ENCODE data around the gene SCGB1D4.

SCGB1D4 gene

DNA sequence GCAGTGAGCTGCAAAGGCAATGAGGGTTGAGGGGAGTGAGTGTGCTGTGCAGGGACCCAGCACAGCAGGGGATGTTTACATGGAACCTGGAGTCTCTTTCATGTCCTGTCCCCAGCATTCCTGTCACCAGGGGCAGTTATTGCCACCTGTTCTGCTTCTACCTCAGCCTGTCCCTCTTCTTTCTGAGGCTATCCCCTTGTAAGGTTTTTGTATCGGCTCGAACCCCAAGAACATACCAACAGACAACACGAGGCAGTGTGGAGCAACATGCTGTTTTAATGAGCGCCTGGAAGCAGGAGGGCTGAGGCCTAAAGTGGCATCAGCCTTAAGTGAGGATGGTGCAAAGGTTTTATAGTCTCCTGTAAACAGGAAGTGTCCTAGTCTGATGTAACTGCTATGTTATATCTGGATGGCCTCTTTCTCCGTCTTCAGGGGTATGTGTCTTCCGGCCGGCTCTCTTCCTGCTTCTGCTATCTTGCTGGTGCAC is 25.0 kb downstream of the SCGB1D4 start:
- no peak for DNase-seq

DNA sequence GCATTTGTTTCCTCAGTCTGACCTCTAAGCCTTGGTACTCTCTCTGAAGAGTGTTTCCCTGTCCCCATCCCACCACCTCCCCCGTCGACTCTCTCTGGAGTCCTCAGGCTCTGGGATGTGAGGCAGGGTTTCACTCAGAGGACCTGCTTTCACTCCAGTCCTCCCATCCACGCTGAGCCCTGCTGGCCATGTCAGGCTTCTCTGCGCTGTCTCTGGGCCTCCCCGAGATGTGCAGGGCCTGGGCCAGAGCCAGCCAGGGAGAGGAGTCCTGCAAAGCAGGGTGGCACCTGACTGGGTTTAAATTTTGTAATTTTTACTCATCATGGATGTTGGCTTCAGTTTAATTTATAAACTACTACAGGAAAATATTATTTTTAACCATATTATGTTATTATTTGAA is 25.6 kb downstream of the SCGB1D4 start:
- no peak for DNase-seq

DNA sequence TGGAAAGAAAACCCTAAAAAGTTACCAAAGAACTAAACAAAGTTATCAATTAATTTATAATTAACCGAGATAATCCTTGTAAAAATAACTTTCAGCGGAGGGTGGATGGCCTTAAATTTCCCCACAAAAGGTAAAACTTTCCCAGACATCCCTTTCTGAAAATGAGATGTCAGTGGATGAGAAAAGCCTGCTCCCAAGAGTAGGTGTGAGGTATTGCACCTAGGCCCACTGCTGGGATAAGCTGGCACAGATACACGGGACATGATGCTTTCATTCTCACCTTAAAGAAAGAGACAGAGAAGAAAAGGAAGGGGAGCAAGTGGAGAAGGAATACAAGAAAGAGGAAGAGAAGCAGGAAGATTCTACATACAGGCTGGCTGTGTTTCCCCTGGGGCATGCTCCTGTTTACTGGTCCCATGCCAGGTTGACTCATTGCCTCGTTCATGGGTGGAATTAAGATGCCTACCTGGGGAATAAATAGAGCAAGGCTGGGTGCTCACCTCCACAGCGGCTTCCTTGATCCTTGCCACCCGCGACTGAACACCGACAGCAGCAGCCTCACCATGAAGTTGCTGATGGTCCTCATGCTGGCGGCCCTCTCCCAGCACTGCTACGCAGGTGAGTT is 29.1 kb downstream of the SCGB1D4 start, which contains the start of gene SCGB2A2:
Gene SCGB2A2, plus strand, starts transcription at position 505 of the 625 bp plus-strand sequence. Its CDS starts 59 bp downstream, at position 564.
- no peak for DNase-seq

DNA sequence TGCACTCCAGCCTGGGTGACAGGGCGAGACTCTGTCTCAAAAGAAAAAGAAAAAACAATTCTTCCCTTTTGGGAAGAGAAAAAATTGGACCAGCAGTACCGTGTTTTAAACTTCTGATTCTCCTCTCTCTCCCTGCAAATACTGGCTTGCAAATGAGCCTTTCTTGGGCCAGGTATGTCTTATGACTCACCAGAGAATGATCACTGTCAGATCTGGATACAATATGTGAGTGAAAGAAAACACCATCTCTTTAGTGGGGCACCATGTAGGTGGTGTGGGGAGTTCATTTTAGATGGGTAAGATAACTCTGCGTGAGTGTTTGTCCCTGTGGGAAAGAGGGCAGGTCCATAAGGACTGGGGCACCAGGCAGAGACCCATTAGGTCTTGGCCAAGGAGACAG is 31.3 kb downstream of the SCGB1D4 start:
- no peak for DNase-seq

DNA sequence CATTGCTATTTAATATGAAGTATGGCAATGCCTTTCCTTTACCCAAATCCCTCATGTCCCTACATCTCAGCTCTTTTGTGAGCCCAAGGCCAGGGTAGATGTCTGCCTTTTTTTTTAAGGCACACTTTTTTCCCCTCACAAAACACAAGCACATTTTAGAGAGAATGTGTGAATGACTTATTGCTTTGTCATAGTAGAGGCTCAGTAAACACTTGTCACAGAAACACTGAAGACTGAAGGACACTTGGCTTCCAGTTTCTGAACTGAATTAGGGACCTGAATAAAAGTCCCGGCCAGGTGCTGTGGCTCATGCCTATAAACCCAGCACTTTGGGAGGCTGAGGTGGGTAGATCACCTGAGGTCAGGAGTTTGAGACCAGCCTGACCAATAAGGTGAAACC is 31.8 kb downstream of the SCGB1D4 start:
- no peak for DNase-seq

DNA sequence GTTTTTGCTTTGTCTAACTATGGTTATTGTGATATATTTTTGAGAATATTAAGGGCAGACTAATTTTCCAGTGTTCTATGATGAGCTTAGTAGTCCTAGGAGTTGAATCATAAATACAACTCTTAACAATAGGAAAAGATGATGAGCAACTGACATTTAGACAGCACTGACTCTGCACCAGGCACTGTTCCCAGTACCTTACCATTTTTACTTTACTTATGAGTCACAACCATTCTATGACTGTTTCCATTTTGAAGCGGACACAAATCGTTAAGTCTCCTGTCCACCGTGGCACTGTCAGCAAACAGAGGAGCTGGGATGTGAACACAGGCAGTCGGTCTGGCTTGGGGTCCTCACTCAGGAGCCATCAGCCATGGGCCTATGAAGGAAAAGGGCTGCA is 32.3 kb downstream of the SCGB1D4 start:
- DNase-seq: no peak

DNA sequence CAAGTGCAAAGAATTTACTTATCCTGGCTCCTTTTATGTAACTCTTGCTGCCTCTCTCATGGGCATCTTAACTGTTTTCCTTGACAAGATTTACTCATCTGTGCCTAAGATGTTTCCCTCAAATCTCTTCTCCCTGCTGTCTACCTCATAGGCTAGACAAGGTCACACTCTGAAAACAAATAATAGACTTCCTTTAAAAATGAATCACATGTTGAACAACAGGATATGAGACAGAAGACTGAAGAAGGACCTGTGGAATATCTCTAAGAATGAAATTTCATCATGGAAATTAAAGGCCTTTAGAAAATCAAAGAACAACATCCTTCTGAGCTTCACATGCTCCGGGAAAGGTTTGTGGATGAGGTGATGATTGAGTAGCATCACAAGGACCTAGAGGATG is 34.9 kb downstream of the SCGB1D4 start:
- no peak for DNase-seq

DNA sequence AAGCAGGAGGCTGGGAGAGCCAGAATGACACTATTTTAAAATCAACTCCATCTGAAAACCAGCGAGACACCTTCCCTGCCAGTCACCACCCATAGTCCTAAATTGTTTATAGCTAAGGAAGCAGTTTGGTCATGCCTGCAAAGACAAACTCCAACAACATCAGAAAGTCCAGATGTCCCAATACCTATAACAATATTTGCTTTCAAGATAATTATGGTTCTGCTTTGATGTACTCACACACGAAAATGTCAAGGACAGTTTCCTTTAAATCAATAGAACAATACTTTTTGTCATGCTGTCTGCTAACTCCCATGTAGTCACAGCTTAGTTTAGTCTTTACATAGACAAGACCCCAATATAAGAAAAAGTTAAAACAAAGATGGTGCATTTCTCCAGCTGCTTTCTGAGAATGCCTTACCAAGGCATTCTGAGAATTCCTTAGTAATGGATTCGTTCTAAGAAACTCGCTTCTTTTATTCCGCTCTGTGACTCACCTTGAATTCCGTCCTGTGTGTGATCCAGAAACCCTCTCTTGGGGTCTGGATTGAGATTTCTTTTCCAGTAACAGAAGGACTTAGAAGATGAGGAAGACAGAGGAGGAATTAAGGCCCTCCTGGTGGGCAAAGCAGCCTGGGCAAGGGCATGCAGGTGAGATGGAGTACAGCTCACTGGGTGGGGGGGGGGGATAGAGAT is 38.5 kb downstream of the SCGB1D4 start:
- DNase-seq: no peak

DNA sequence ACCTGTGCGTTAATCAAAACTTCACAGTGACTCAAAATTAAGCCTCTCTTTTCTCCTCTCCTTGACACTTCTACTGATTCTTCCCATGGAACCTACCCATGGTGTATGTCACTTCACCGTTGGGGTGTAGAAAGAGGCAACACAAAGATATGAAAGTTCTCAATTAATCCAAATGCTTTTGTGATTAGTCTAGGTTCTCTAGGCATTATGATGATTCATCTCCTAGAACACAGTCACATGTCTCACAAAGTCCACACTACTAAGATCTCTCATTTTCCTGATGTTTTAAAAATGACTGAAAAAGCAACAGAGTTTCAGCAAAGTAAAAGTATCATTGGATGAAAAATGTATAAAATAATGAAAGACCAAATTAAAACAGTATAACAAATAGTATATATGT is 42.6 kb downstream of the SCGB1D4 start:
- no peak for DNase-seq

DNA sequence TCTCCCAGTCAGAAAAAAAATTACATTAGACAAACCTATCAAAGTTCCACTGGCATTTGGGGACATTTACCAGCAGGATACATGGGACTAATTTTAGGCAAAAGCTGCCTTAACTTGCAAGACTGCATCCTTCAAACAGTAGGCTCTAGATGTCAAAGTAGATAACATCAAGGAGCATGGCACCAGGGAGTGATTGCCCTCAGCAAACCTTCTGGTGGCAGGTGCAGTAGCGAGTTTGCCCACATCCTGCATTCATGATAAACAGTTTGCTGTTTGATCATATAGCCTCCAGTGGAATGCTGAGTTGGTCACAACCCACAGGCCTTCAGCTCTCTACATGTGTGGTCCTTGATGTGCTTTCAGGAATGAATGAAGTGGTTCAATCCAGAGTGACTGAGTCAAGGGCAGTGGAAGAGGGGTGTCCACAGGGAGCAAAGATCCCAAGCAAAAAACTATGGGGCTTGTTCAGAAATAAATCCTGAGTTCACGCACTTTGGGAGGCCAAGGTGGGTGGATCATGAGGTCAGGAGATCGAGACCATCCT is 44.8 kb downstream of the SCGB1D4 start:
- DNase-seq: peak in 1 of 5 experiments; percentile 7

DNA sequence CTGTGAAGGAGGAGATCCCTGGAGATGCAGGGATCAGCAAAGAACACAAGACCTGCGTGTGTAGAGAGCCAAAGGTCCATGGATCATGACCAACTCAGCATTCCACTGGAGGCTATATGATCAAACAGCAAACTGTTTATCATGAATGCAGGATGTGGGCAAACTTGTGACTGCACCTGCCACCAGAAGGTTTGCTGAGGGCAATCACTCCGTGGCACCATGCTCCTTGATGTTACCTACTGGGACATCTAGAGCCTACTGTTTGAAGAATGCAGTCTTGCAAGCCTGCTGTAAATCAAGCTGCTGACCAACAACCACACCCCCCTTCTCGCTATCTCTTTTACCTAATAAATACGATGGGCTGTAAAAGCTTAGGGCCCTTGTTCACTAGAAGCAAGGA is 47.2 kb downstream of the SCGB1D4 start:
- DNase-seq: no peak

Measured in T-helper 2 cell (primary cell).